Brain microvascular endothelial cell (primary cell): ENCODE data around the gene NCAPD2.
A peak's percentile ranks its signal among the peaks of the same experiment; 100 is the strongest.

Experiments
- DNase-seq: peaks from one replicate; pipeline ENCODE4 v3.0.0-alpha.2; 2020
- H3K27ac ChIP-seq: fragments of 250-450 bp; sonication (Bioruptor Pico); 2 replicates; pipeline ENCODE4 v1.5.1; 2020; ENCODE audit warnings: mild to moderate bottlenecking, moderate library complexity
- H3K27me3 ChIP-seq: fragments of 250-450 bp; sonication (Bioruptor Pico); replicated peaks from 2 replicates; pipeline ENCODE4 v1.5.1; 2020; ENCODE audit warnings: mild to moderate bottlenecking
- H3K36me3 ChIP-seq: fragments of 250-450 bp; sonication (Bioruptor Pico); replicated peaks from 2 replicates; pipeline ENCODE4 v1.5.1; 2020; ENCODE audit warnings: mild to moderate bottlenecking
- H3K4me3 ChIP-seq: 2 replicates; pipeline ENCODE4 v1.5.1; 2011; ENCODE audit warnings: low read depth, mild to moderate bottlenecking, control low read depth, low read length, moderate library complexity
- in situ Hi-C: cut with HindIII; loops from 2 replicates; pipeline ENCODE4 v1.10.0; 2017; ENCODE audit warnings: low sequenced_read_pairs, low pct_ligation_motif_present
- TF ChIP-seq, protein P1 (sequence below): IDR thresholded peaks from 2 replicates; pipeline ENCODE4 v1.5.1; 2011; ENCODE audit warnings: low read depth, mild to moderate bottlenecking, moderate library complexity, low read length, control low read depth, inconsistent platforms; ENCODE audit errors: missing control alignments

NCAPD2 gene

DNA sequence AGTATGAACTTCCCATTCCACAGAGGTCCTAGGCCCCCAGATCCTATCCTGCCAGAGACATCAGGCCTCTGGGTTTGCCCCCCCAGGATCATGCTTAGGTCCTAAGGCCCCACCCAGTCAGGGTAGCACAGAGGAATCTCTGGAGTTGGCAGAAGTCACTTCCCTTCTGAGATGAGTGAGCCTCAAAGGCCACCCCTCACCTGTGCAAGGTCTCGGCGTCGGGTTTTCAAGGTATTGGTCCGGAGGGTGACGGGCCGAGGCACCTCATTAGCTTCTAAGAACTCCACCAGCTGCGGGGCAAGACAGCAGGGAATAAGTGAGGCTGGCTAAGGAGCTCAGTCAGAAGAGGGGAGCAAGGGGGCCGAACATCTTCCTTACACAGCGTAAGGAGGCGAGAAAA lies 69.0 kb downstream of the NCAPD2 start:
- H3K4me3 ChIP-seq: no peak overlapping the region

DNA sequence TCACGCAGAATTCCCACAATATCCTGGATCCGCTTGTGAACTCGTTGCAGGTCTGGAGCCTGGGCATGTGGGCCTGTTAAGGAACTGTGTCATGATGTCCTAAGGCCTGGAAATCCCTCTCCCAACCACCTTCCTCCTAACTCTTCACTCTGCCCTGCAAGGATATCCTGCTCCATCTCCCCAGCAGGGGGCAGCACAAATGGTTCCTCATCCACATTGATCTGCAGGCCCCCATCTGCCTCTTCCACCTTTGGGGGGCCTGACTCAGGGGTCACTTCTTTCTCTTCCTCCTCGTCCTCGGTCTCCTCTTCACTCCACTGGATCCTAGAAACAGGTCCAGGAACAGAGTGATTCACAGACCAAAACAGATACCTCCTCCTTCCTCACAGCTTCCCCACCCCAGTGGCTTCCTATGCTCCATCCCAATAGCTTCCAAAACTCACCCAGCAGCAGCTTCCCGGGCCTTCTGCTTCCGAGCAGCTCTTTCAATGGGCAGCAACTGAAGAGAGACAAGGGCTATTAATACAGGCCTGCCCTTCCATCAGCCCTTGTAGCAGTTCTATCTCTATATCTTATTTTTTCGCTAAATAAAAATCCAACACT lies 69.6 kb downstream of the NCAPD2 start:
- TF ChIP-seq, protein P1, sequence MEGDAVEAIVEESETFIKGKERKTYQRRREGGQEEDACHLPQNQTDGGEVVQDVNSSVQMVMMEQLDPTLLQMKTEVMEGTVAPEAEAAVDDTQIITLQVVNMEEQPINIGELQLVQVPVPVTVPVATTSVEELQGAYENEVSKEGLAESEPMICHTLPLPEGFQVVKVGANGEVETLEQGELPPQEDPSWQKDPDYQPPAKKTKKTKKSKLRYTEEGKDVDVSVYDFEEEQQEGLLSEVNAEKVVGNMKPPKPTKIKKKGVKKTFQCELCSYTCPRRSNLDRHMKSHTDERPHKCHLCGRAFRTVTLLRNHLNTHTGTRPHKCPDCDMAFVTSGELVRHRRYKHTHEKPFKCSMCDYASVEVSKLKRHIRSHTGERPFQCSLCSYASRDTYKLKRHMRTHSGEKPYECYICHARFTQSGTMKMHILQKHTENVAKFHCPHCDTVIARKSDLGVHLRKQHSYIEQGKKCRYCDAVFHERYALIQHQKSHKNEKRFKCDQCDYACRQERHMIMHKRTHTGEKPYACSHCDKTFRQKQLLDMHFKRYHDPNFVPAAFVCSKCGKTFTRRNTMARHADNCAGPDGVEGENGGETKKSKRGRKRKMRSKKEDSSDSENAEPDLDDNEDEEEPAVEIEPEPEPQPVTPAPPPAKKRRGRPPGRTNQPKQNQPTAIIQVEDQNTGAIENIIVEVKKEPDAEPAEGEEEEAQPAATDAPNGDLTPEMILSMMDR: peak; percentile 90
- no peak for DNase-seq
- in situ Hi-C loops: no loop called here
- Histone ChIP-seq H3K27ac (no peak overlapping the region), H3K4me3 (no peak overlapping the region), H3K27me3 (no peaks in the 10 kb centered on the region), H3K36me3 (peaks cover 63% of the 10 kb centered on the region)

More for the DNA sequence above, 69.0 kb downstream of the NCAPD2 start:
- TF ChIP-seq, protein P1: no peak
- H3K27me3 ChIP-seq: no peaks in the 10 kb centered on the region
- H3K36me3 ChIP-seq: peaks cover 63% of the 10 kb centered on the region
- in situ Hi-C loops: no loop called here
- no peak for DNase-seq
- no peak overlapping the region for H3K27ac ChIP-seq

DNA sequence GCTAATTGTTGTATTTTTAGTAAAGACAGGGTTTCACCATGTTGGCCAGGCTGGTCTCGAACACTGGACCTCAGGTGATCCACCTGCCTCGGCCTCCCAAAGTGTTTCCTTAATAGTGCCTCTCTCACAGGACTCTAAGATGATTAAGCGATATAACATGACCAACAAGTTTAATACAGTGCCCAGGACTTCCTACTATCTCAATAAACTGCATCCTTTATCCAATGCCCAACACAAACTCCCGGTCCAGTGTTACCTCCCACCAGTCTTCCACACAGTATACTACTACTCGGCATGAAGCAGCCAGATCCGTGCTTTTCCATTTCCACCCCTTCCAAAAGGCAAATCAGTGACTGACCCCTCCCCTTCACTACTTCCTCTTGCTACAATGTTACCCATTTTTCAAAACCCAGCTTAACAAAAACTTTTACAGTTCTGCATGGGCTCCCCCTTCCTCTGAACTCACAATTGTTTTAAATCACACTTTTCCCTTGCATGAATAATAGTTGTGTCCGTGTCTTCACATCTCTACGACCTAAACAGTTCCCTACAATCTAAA lies 73.3 kb downstream of the NCAPD2 start:
- TF ChIP-seq, protein P1: no peak
- Histone ChIP-seq H3K27me3 (no peaks in the 10 kb centered on the region), H3K36me3 (peaks cover 48% of the 10 kb centered on the region), H3K4me3 (peak overlapping the region; percentile 93), H3K27ac (no peak overlapping the region)
- in situ Hi-C loops: no loop called here
- no peak for DNase-seq

DNA sequence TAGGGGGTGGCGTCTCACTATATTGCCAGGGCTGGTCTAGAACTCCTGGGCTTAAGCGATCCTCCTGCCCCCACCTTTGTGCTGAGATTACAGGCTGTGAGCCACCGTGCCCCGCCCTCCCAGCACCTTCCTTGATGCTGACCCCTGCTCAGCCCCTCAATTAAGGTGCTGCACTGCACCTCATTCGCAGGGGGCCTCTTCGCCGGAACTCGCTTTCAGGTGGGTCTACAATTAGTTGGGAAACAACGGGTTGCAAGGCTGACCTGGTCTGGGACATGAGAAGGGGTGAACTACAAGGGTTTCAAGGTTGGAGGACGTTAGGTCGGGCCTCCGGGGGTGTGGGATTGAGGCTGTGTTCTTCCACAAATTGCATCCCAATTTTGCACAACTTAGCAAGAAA lies 75.4 kb downstream of the NCAPD2 start:
- TF ChIP-seq, protein P1: no peak
- no peaks in the 10 kb centered on the region for H3K27me3 ChIP-seq
- in situ Hi-C loops: no loop called here
- peaks cover 42% of the 10 kb centered on the region for H3K36me3 ChIP-seq
- no peak overlapping the region for H3K4me3 ChIP-seq
- H3K27ac ChIP-seq: no peak overlapping the region
- no peak for DNase-seq

DNA sequence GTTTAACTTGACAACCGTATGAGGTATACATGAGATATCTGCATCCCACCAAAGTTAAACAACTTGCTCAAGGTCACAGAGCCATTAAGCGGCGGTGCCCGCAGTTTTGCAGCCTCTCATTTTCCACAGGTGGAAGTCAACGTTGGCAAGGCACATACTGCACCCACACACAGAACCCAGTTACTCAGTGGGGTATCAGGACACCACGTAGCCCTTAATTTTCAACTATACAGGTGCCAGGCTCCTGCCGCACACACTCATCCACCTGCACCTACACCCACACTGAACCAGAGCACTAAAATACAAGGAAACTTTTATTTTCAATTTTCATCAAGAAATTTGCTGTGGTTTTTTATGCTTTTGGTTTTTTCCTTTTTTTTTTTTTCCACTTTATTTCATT lies 75.9 kb downstream of the NCAPD2 start:
- DNase-seq: no peak
- TF ChIP-seq, protein P1: no peak
- no peak overlapping the region for H3K27ac ChIP-seq
- H3K36me3 ChIP-seq: peaks cover 42% of the 10 kb centered on the region
- no peak overlapping the region for H3K4me3 ChIP-seq
- in situ Hi-C loops: no loop called here
- no peaks in the 10 kb centered on the region for H3K27me3 ChIP-seq
